Suprapubic skin (tissue), 4 donors: ENCODE data around the gene SMC6.

ENCODE experiments used
- CTCF ChIP-seq, 2 donors: fragments of 200-600 bp in 1 of 2; fragments of 450-650 bp in 1 of 2; sonication (generic) in 1 of 2; IDR thresholded peaks; one replicate each; pipeline ENCODE4 v1.5.1; 2016 to 2019; ENCODE audit warnings: antibody characterized with exemption in 2 of 2, mild to moderate bottlenecking in 1 of 2, moderate library complexity in 1 of 2
- EP300 ChIP-seq: sonication (generic); formaldehyde crosslinking; IDR thresholded peaks from one replicate; pipeline ENCODE4 v1.6.1; 2017; ENCODE audit warnings: antibody characterized with exemption
- POLR2A ChIP-seq, 2 donors: fragments of 450-650 bp; IDR thresholded peaks; one replicate each; pipeline ENCODE4 v1.6.1; 2017; ENCODE audit warnings: antibody characterized with exemption in 2 of 2, mild to moderate bottlenecking in 2 of 2, moderate library complexity in 2 of 2
- POLR2AphosphoS5 ChIP-seq, 3 donors: sonication (generic); formaldehyde crosslinking; IDR thresholded peaks; one replicate each; pipeline ENCODE4 v1.6.1; 2017; ENCODE audit warnings: antibody characterized with exemption in 3 of 3

- no peak for TF ChIP-seq CTCF (IDR thresholded peaks at IDR 0.05)
- TF ChIP-seq POLR2AphosphoS5 (IDR thresholded peaks at IDR 0.05) = no peak
- TF ChIP-seq POLR2A (IDR thresholded peaks at IDR 0.05) = no peak
- TF ChIP-seq EP300 = no peak
These were observed 37.7 kb upstream of the SMC6 start for GRCh38 chr2:17791121-17791816.
